Endodermal cell (in vitro differentiated cells): Measurements from ENCODE around the gene BMP6. TPM values are rescaled to one million over a fixed set of nuclear protein-coding genes. Genes with fewer than 3 reads are reported as not detected.

ENCODE experiments used
- DNase-seq: peaks from one replicate; pipeline ENCODE4 v3.0.0-alpha.2; 2017
- H3K27ac ChIP-seq: 2 replicates; pipeline ENCODE4 v1.5.1; 2013; ENCODE audit warnings: mild to moderate bottlenecking, low read depth, low read length, moderate library complexity
- H3K27me3 ChIP-seq: 2 replicates; pipeline ENCODE4 v1.6.1; 2013; ENCODE audit warnings: mild to moderate bottlenecking, low read length, moderate library complexity; ENCODE audit not compliant: insufficient read depth, control insufficient read depth, poor library complexity, severe bottlenecking
- H3K36me3 ChIP-seq: 2 replicates; pipeline ENCODE4 v1.7.0; 2013; ENCODE audit warnings: mild to moderate bottlenecking, low read length, moderate library complexity; ENCODE audit not compliant: control insufficient read depth, insufficient read depth
- H3K4me1 ChIP-seq: one replicate; pipeline ENCODE4 v1.7.0; 2013; ENCODE audit warnings: low read length; ENCODE audit not compliant: control insufficient read depth, insufficient read depth
- H3K4me3 ChIP-seq: 2 replicates; pipeline ENCODE4 v1.5.1; 2013; ENCODE audit warnings: mild to moderate bottlenecking, low read length, moderate library complexity
- H3K9ac ChIP-seq: 2 replicates; pipeline ENCODE4 v1.6.1; 2013; ENCODE audit warnings: mild to moderate bottlenecking, low read length, moderate library complexity; ENCODE audit not compliant: poor library complexity, severe bottlenecking; ENCODE audit errors: extremely low read depth
- H3K9me3 ChIP-seq: 2 replicates; pipeline ENCODE4 v1.6.1; 2013; ENCODE audit warnings: mild to moderate bottlenecking, low read length, moderate library complexity; ENCODE audit not compliant: control insufficient read depth
- H3K27ac Mint-ChIP-seq: 2 replicates; pipeline ENCODE4 v1.8.0; 2020; ENCODE audit warnings: mixed read lengths
- H3K27me3 Mint-ChIP-seq: 2 replicates; pipeline ENCODE4 v1.8.0; 2021; ENCODE audit warnings: mild to moderate bottlenecking, mixed read lengths; ENCODE audit not compliant: insufficient read depth
- H3K36me3 Mint-ChIP-seq: 2 replicates; pipeline ENCODE4 v1.8.0; 2020; ENCODE audit warnings: low read depth, mixed read lengths
- H3K4me1 Mint-ChIP-seq: 2 replicates; pipeline ENCODE4 v1.8.0; 2020; ENCODE audit warnings: mixed read lengths
- H3K4me3 Mint-ChIP-seq: 2 replicates; pipeline ENCODE4 v1.8.0; 2020; ENCODE audit warnings: mild to moderate bottlenecking, moderate library complexity, mixed read lengths
- H3K9me3 Mint-ChIP-seq: 2 replicates; pipeline ENCODE4 v1.8.0; 2020; ENCODE audit warnings: mild to moderate bottlenecking, mixed read lengths
- WGBS, 2 experiments: methylation state at CpG; one replicate each; pipeline versions ENCODE4 v1.1.5 to v1.1.7; 2013; ENCODE audit warnings: missing lambda C conversion rate in 2 of 2, mixed read lengths in 1 of 2; ENCODE audit not compliant: insufficient coverage in 1 of 2, insufficient read length in 1 of 2; 5-methylcytosine and 5-hydroxymethylcytosine counted together
- total RNA-seq, 2 donors: library from RNA; stranded (reverse); fragmentation: NEBNext Ultra II Directional in 1 of 2; extraction: Animal tissue kit (Norgen Biotek cat#: 25700) in 1 of 2; gene quantifications; 2 replicates in 1 of 2; 3 replicates in 1 of 2; pipeline ENCODE4 v1.2.1, GENCODE V29; 2021
- TF ChIP-seq, protein P1 (sequence below): fragments of 200-600 bp; sonication (generic); conservative IDR thresholded peaks from 2 replicates; pipeline ENCODE4 v1.5.0; 2021; ENCODE audit warnings: antibody characterized with exemption, mild to moderate bottlenecking

The BMP6 gene
- total RNA-seq, 2 donors from 2014 or later = 0.62 to 0.71 TPM

DNA sequence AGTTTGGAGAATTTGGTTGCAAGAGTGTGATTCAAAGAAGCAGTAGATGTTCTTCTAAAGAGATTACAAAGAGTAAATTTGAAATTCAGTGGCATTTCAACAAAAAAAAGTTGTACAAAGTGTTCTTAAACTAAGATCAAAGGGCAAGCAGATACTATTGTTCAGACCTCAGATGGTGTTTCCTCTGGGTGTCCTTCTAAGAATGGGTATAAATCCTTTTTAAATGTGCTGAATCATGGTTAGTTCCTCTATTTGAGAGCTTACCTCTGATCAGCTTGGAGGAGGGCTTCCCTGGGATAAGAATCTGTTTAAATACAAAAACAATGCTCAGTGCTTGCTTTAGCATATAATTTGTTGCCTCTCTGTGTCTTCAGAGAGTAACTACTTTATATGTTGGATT lies 6.3 kb downstream of the BMP6 start:
- DNase-seq = no peak
- H3K27me3 Mint-ChIP-seq = peaks cover 45% of the 10 kb centered on the region

DNA sequence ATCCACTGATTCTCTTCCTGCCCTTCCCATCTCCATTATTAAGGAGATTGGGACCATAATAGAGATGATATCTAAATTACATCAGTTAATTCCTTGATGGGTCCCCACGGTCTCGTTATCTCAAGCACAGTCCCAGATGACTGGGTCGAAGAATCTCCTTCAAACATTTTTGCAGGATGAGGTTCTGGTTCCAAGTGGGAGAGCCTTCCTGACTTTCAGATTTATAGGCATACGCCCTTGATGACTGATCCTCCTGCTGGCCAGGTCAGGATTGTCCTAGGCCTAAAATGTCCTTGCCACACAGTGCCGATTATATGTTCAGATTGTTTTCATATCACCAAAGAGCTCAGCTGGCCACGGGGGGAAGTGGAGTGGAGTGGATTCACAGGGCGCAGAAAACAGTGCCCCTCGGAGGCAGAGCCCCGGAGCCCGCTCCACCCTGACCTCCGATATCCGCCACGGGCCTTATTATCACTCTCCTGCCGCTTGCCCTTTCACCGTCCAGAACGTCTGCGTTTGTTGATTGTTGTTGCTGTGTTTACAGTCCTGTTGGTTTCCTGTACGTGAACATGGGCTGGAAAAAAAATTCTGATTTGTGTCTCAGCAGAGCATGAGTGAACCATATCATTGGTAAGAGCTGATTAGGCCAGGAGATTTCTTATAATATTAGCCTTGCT lies 8.9 kb downstream of the BMP6 start:
- Mint-ChIP-seq H3K9me3 (no peaks in the 10 kb centered on the region), H3K27me3 (peaks cover 37% of the 10 kb centered on the region), H3K4me3 (no peak overlapping the region), H3K27ac (no peak overlapping the region), H3K4me1 (peaks cover 15% of the 10 kb centered on the region), H3K36me3 (no peaks in the 10 kb centered on the region)
- Histone ChIP-seq H3K4me1 (no peaks in the 10 kb centered on the region), H3K27ac (no peak overlapping the region), H3K9ac (no peak overlapping the region), H3K36me3 (no peaks in the 10 kb centered on the region), H3K9me3 (no peaks in the 10 kb centered on the region), H3K4me3 (no peak overlapping the region), H3K27me3 (peaks cover 33% of the 10 kb centered on the region)
- WGBS, 2 experiments = 91 to 92% methylated on average over 11 to 18 of the region's 18 CpGs
- DNase-seq = no peak
- TF ChIP-seq, protein P1, sequence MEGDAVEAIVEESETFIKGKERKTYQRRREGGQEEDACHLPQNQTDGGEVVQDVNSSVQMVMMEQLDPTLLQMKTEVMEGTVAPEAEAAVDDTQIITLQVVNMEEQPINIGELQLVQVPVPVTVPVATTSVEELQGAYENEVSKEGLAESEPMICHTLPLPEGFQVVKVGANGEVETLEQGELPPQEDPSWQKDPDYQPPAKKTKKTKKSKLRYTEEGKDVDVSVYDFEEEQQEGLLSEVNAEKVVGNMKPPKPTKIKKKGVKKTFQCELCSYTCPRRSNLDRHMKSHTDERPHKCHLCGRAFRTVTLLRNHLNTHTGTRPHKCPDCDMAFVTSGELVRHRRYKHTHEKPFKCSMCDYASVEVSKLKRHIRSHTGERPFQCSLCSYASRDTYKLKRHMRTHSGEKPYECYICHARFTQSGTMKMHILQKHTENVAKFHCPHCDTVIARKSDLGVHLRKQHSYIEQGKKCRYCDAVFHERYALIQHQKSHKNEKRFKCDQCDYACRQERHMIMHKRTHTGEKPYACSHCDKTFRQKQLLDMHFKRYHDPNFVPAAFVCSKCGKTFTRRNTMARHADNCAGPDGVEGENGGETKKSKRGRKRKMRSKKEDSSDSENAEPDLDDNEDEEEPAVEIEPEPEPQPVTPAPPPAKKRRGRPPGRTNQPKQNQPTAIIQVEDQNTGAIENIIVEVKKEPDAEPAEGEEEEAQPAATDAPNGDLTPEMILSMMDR = peak; percentile 26

More for the DNA sequence above, 6.3 kb downstream of the BMP6 start:
- Histone ChIP-seq H3K9ac (no peak overlapping the region), H3K27me3 (peaks cover 44% of the 10 kb centered on the region), H3K27ac (no peak overlapping the region), H3K4me3 (peak overlapping the region; percentile 37), H3K9me3 (no peaks in the 10 kb centered on the region), H3K4me1 (no peaks in the 10 kb centered on the region), H3K36me3 (no peaks in the 10 kb centered on the region)
- TF ChIP-seq, protein P1 = no peak
- H3K4me3 Mint-ChIP-seq = no peak overlapping the region
- no peaks in the 10 kb centered on the region for H3K9me3 Mint-ChIP-seq
- peak overlapping the region; percentile 2 for H3K27ac Mint-ChIP-seq
- H3K36me3 Mint-ChIP-seq = no peaks in the 10 kb centered on the region
- peaks cover 35% of the 10 kb centered on the region for H3K4me1 Mint-ChIP-seq

DNA sequence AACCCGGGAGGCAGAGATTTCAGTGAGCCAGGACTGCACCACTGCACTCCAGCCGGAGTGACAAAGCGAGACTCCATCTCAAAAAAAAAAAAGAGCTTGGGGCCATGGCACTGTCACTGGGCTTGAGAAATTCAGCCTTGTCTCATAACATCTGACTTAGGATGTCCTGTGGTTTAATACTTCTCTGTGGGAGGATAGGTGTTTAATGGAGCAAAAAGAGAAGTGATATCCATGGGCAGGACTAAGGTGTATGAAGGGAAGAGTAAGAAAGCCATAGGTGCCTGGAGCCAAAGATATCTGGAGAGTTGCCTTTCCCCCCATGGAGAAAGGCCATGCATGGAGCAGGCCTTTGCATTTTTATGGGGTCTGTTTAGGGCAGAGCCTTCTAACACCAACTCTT lies 11.2 kb downstream of the BMP6 start:
- WGBS, 2 experiments = 71 to 97% methylated on average over 3 of the region's 3 CpGs
- Mint-ChIP-seq H3K4me3 (no peak overlapping the region), H3K9me3 (no peaks in the 10 kb centered on the region), H3K27ac (no peak overlapping the region), H3K36me3 (no peaks in the 10 kb centered on the region), H3K4me1 (peaks cover 9% of the 10 kb centered on the region), H3K27me3 (peaks cover 38% of the 10 kb centered on the region)
- DNase-seq = no peak
- Histone ChIP-seq H3K9me3 (no peaks in the 10 kb centered on the region), H3K4me3 (no peak overlapping the region), H3K9ac (no peak overlapping the region), H3K4me1 (no peaks in the 10 kb centered on the region), H3K27me3 (peaks cover 19% of the 10 kb centered on the region), H3K27ac (no peak overlapping the region), H3K36me3 (no peaks in the 10 kb centered on the region)
- TF ChIP-seq, protein P1 = no peak
